ENCODE results near the gene PPP2R2B. TPM values are rescaled to one million over a fixed set of nuclear protein-coding genes. Genes with fewer than 3 reads are reported as not detected.

The PPP2R2B gene
- total and polyA plus RNA-seq, 2 donors (not counting 1 experiment from before 2014, with no cell fraction given) = 0.67 to 1.5 TPM

- H3K9me3 ChIP-seq (ENCODE audit: control insufficient read depth, insufficient read depth, low read depth, low read length) = no peaks in the 10 kb centered on the region
- no peak for DNase-seq (ENCODE audit: low read depth in 2 of 2)
- H4K20me1 ChIP-seq (ENCODE audit: control insufficient read depth, extremely low read depth, insufficient read depth, low read length) = no peaks in the 10 kb centered on the region
- H3K4me1 ChIP-seq (ENCODE audit: control insufficient read depth, extremely low read depth, insufficient read depth, low read length) = no peaks in the 10 kb centered on the region
- H3K27ac ChIP-seq (ENCODE audit: insufficient read depth, low read length) = no peak overlapping the region
- no peak overlapping the region for H2AFZ ChIP-seq (ENCODE audit: low read length)
- H3K4me2 ChIP-seq (ENCODE audit: extremely low read depth, insufficient read depth, low read length) = no peak overlapping the region
- no peaks in the 10 kb centered on the region for H3K36me3 ChIP-seq (ENCODE audit: control insufficient read depth, insufficient read depth, low read length)
- H3K79me2 ChIP-seq (ENCODE audit: control insufficient read depth, insufficient read depth, low read length) = no peaks in the 10 kb centered on the region
- H3K27me3 ChIP-seq (ENCODE audit: control insufficient read depth, insufficient read depth, low read length) = no peaks in the 10 kb centered on the region
- H3K9ac ChIP-seq (ENCODE audit: insufficient read depth, low read length) = no peak overlapping the region
- TF ChIP-seq, protein P1, sequence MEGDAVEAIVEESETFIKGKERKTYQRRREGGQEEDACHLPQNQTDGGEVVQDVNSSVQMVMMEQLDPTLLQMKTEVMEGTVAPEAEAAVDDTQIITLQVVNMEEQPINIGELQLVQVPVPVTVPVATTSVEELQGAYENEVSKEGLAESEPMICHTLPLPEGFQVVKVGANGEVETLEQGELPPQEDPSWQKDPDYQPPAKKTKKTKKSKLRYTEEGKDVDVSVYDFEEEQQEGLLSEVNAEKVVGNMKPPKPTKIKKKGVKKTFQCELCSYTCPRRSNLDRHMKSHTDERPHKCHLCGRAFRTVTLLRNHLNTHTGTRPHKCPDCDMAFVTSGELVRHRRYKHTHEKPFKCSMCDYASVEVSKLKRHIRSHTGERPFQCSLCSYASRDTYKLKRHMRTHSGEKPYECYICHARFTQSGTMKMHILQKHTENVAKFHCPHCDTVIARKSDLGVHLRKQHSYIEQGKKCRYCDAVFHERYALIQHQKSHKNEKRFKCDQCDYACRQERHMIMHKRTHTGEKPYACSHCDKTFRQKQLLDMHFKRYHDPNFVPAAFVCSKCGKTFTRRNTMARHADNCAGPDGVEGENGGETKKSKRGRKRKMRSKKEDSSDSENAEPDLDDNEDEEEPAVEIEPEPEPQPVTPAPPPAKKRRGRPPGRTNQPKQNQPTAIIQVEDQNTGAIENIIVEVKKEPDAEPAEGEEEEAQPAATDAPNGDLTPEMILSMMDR (conservative IDR thresholded peaks at IDR 0.05 in 1 of 2, IDR thresholded peaks at IDR 0.05 in 1 of 2; ENCODE audit: low read depth in 1 of 2, low read length in 2 of 2) = no peak
- no peak for TF ChIP-seq EZH2 (IDR thresholded peaks at IDR 0.05; ENCODE audit: low read length, missing control alignments)
- no peak overlapping the region for H3K4me3 ChIP-seq (replicated peaks in 1 of 4; ENCODE audit: control extremely low read depth in 1 of 4, insufficient read depth in 1 of 4, low read depth in 3 of 4, low read length in 4 of 4)
Measured at GRCh38 chr5:146888351-146888978, 9.9 kb upstream of the PPP2R2B start.

DNA sequence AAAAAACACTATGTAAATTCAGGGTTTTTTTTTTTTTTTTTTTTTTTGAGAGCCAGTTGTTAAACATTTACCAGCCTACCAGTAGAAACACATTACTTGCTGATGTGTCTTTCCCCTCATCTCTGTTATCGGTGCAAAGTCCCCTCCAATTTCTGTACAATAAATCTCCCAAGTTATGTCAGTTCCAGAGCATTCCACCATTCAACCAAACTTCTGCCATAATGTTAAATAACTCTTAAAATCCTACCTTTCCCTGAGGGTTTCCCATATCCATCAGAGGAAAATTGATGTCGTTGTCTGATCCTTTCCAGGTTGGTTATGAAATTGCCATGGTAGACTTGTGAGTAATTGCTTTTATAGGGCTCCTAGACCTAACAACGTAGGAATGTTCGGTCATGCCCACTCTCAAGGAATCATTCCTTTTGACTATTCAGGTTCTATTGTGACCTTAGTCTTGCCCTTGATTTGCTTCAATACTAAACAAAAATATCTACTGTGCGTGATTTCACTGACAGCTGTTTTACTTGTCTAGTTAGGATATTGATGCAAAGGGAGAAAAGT is 5.6 kb upstream of the PPP2R2B start:
- Histone ChIP-seq H3K79me2 (ENCODE audit: control insufficient read depth, insufficient read depth, low read length) (no peaks in the 10 kb centered on the region), H3K27ac (ENCODE audit: insufficient read depth, low read length) (no peak overlapping the region), H3K36me3 (ENCODE audit: control insufficient read depth, insufficient read depth, low read length) (no peaks in the 10 kb centered on the region), H3K27me3 (ENCODE audit: control insufficient read depth, insufficient read depth, low read length) (no peaks in the 10 kb centered on the region), H3K4me3 (replicated peaks in 1 of 4; ENCODE audit: control extremely low read depth in 1 of 4, insufficient read depth in 1 of 4, low read depth in 3 of 4, low read length in 4 of 4) (no peak overlapping the region), H3K9ac (ENCODE audit: insufficient read depth, low read length) (no peak overlapping the region), H4K20me1 (ENCODE audit: control insufficient read depth, extremely low read depth, insufficient read depth, low read length) (no peaks in the 10 kb centered on the region), H3K4me1 (ENCODE audit: control insufficient read depth, extremely low read depth, insufficient read depth, low read length) (no peaks in the 10 kb centered on the region), H2AFZ (ENCODE audit: low read length) (no peak overlapping the region), H3K9me3 (ENCODE audit: control insufficient read depth, insufficient read depth, low read depth, low read length) (no peaks in the 10 kb centered on the region), H3K4me2 (ENCODE audit: extremely low read depth, insufficient read depth, low read length) (no peak overlapping the region)
- TF ChIP-seq, protein P1 (conservative IDR thresholded peaks at IDR 0.05 in 1 of 2, IDR thresholded peaks at IDR 0.05 in 1 of 2; ENCODE audit: low read depth in 1 of 2, low read length in 2 of 2) = no peak
- no peak for TF ChIP-seq EZH2 (IDR thresholded peaks at IDR 0.05; ENCODE audit: low read length, missing control alignments)
- no peak for DNase-seq (ENCODE audit: low read depth in 2 of 2)

DNA sequence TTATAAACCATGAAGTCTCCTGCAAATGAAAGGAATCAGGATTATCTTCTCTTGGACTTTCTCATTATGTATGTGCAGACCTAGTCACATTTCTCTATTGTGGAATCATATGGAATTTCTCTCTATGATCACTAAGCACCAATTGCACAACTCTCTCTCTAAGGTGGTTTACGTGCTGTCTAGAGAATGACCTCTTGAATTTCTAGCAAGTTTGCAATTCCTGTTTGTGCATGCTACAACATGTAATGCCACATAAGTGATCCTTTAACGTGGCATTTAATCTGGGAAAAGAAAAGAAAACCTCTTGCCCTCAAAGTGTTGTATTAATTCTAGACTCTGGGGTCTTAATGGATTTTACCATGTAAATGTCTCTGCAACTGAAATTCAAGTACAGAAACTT is 5.0 kb upstream of the PPP2R2B start:
- Histone ChIP-seq H4K20me1 (ENCODE audit: control insufficient read depth, extremely low read depth, insufficient read depth, low read length) (no peaks in the 10 kb centered on the region), H3K79me2 (ENCODE audit: control insufficient read depth, insufficient read depth, low read length) (no peaks in the 10 kb centered on the region), H3K4me1 (ENCODE audit: control insufficient read depth, extremely low read depth, insufficient read depth, low read length) (no peaks in the 10 kb centered on the region), H3K27me3 (ENCODE audit: control insufficient read depth, insufficient read depth, low read length) (peaks cover 2% of the 10 kb centered on the region), H3K9ac (ENCODE audit: insufficient read depth, low read length) (no peak overlapping the region), H3K9me3 (ENCODE audit: control insufficient read depth, insufficient read depth, low read depth, low read length) (no peaks in the 10 kb centered on the region), H3K27ac (ENCODE audit: insufficient read depth, low read length) (no peak overlapping the region), H2AFZ (ENCODE audit: low read length) (no peak overlapping the region), H3K4me3 (replicated peaks in 1 of 4; ENCODE audit: control extremely low read depth in 1 of 4, insufficient read depth in 1 of 4, low read depth in 3 of 4, low read length in 4 of 4) (no peak overlapping the region), H3K36me3 (ENCODE audit: control insufficient read depth, insufficient read depth, low read length) (no peaks in the 10 kb centered on the region), H3K4me2 (ENCODE audit: extremely low read depth, insufficient read depth, low read length) (no peak overlapping the region)
- TF ChIP-seq, protein P1 (conservative IDR thresholded peaks at IDR 0.05 in 1 of 2, IDR thresholded peaks at IDR 0.05 in 1 of 2; ENCODE audit: low read depth in 1 of 2, low read length in 2 of 2) = no peak
- TF ChIP-seq EZH2 (IDR thresholded peaks at IDR 0.05; ENCODE audit: low read length, missing control alignments) = no peak
- no peak for DNase-seq (ENCODE audit: low read depth in 2 of 2)

All from fibroblast of lung (primary cell).